Esophagus muscularis mucosa (tissue), 4 donors: Measurements from ENCODE around the gene AGBL1. TPM values are rescaled to one million over a fixed set of nuclear protein-coding genes. Genes with fewer than 3 reads are reported as not detected.

Experiments used
- DNase-seq: peaks from one replicate; pipeline ENCODE4 v3.0.0-alpha.2; 2017; ENCODE audit errors: extremely low spot score
- H3K27ac ChIP-seq, 4 donors: fragments of 200-600 bp; sonication (generic); replicated peaks in 1 of 4; 1 replicate in 3 of 4; 2 replicates in 1 of 4; pipeline ENCODE4 v1.5.1; 2016 to 2019; ENCODE audit warnings: mild to moderate bottlenecking in 1 of 4
- H3K27me3 ChIP-seq, 4 donors: fragments of 200-600 bp; sonication (generic); one replicate each; pipeline versions ENCODE4 v1.5.1 to v1.6.0; 2016 to 2019
- H3K36me3 ChIP-seq, 4 donors: fragments of 200-600 bp; sonication (generic); one replicate each; pipeline ENCODE4 v1.5.1; 2016 to 2019
- H3K4me1 ChIP-seq, 4 donors: fragments of 200-600 bp; sonication (generic); one replicate each; pipeline ENCODE4 v1.5.1; 2016 to 2019
- H3K4me3 ChIP-seq, 4 donors: fragments of 200-600 bp; sonication (generic); 1 replicate in 2 of 4; 2 replicates in 2 of 4; pipeline ENCODE4 v1.5.1; 2016 to 2019; ENCODE audit warnings: mild to moderate bottlenecking in 4 of 4, moderate library complexity in 1 of 4
- H3K9me3 ChIP-seq, 4 donors: fragments of 200-600 bp; sonication (generic); 1 replicate in 3 of 4; 2 replicates in 1 of 4; pipeline ENCODE4 v1.5.1; 2016 to 2019
- CTCF ChIP-seq, 3 experiments: fragments of 200-600 bp in 2 of 3; fragments of 450-650 bp in 1 of 3; sonication (generic) in 2 of 3; IDR thresholded peaks; one replicate each; pipeline ENCODE4 v1.5.1; 2017 to 2019; ENCODE audit warnings: antibody characterized with exemption in 3 of 3, mild to moderate bottlenecking in 2 of 3, moderate library complexity in 1 of 3
- EP300 ChIP-seq: sonication (generic); formaldehyde crosslinking; IDR thresholded peaks from one replicate; pipeline ENCODE4 v1.6.1; 2017; ENCODE audit warnings: antibody characterized with exemption
- POLR2A ChIP-seq: fragments of 450-650 bp; IDR thresholded peaks from one replicate; pipeline ENCODE4 v1.6.1; 2017; ENCODE audit warnings: antibody characterized with exemption, moderate library complexity, mild to moderate bottlenecking, low read depth
- POLR2AphosphoS5 ChIP-seq, 2 donors: sonication (generic); formaldehyde crosslinking; IDR thresholded peaks; one replicate each; pipeline ENCODE4 v1.6.1; 2017; ENCODE audit warnings: antibody characterized with exemption in 2 of 2
- WGBS: methylation state at CpG from one replicate; pipeline ENCODE4 v1.1.5; 2018; 5-methylcytosine and 5-hydroxymethylcytosine counted together
- intact Hi-C: fragments of 100-400 bp; cut with DNase I; formaldehyde crosslinking; loops from one replicate; pipeline ENCODE4 v1.15.1; 2023
- total RNA-seq, 4 donors: library from RNA; depleted of rRNA; stranded (reverse); fragments of >200 nt; gene quantifications; one replicate each; pipeline versions ENCODE4 v1.1.0 to v1.2.1, GENCODE V29; 2016

Gene AGBL1
- total RNA-seq, 4 donors from 2014 or later: 0.06 TPM; not detected in 3

- Histone ChIP-seq H3K36me3 (no peaks in the 10 kb centered on the region), H3K27ac (no peak overlapping the region), H3K9me3 (no peaks in the 10 kb centered on the region), H3K4me3 (no peak overlapping the region), H3K4me1 (peaks cover 0 to 17% (median 12%) of the 10 kb centered on the region in 4 donors), H3K27me3 (no peaks in the 10 kb centered on the region)
- intact Hi-C loops: no loop called here
- TF ChIP-seq CTCF (IDR thresholded peaks at IDR 0.05) (no peak), POLR2AphosphoS5 (IDR thresholded peaks at IDR 0.05) (no peak), EP300 (no peak), POLR2A (no peak)
- no peak for DNase-seq
- WGBS: 90% methylated on average over 3 of the region's 3 CpGs
Observed at GRCh38 chr15:86764021-86764420, 684.4 kb downstream of the AGBL1 start.

GRCh38 chr15:86765281-86765680 lies 685.6 kb downstream of the AGBL1 start:
- no peaks in the 10 kb centered on the region for H3K36me3 ChIP-seq
- TF ChIP-seq EP300 (no peak), CTCF (IDR thresholded peaks at IDR 0.05) (no peak), POLR2AphosphoS5 (IDR thresholded peaks at IDR 0.05) (no peak), POLR2A (no peak)
- 77% methylated on average over 5 of the region's 5 CpGs for WGBS
- H3K27ac ChIP-seq: no peak overlapping the region
- no peak overlapping the region for H3K4me3 ChIP-seq
- DNase-seq: no peak
- no peaks in the 10 kb centered on the region for H3K27me3 ChIP-seq
- peaks cover 0 to 5% (median 3%) of the 10 kb centered on the region in 4 donors for H3K4me1 ChIP-seq
- no peaks in the 10 kb centered on the region for H3K9me3 ChIP-seq
- intact Hi-C loops: no loop called here

- WGBS: 57% methylated on average over 3 of the region's 3 CpGs
- intact Hi-C loops: no loop called here
- H3K9me3 ChIP-seq: no peaks in the 10 kb centered on the region
- H3K27ac ChIP-seq: no peak overlapping the region
- H3K4me1 ChIP-seq: no peaks in the 10 kb centered on the region
- TF ChIP-seq POLR2AphosphoS5 (IDR thresholded peaks at IDR 0.05) (no peak), CTCF (IDR thresholded peaks at IDR 0.05) (no peak), POLR2A (no peak), EP300 (no peak)
- H3K4me3 ChIP-seq: no peak overlapping the region
- DNase-seq: no peak
- no peaks in the 10 kb centered on the region for H3K36me3 ChIP-seq
- H3K27me3 ChIP-seq: no peaks in the 10 kb centered on the region
Observed at GRCh38 chr15:86772369-86773059, 692.8 kb downstream of the AGBL1 start.

GRCh38 chr15:86773736-86774135 lies 694.1 kb downstream of the AGBL1 start:
- H3K4me1 ChIP-seq: no peaks in the 10 kb centered on the region
- H3K27me3 ChIP-seq: no peaks in the 10 kb centered on the region
- H3K4me3 ChIP-seq: no peak overlapping the region
- H3K36me3 ChIP-seq: no peaks in the 10 kb centered on the region
- no peak for TF ChIP-seq EP300
- no peak for TF ChIP-seq CTCF (IDR thresholded peaks at IDR 0.05)
- no peak for TF ChIP-seq POLR2A
- TF ChIP-seq POLR2AphosphoS5 (IDR thresholded peaks at IDR 0.05): no peak
- H3K9me3 ChIP-seq: no peaks in the 10 kb centered on the region
- WGBS: 100% methylated on average over 1 of the region's 1 CpG
- intact Hi-C loops: no loop called here
- H3K27ac ChIP-seq: no peak overlapping the region
- no peak for DNase-seq

GRCh38 chr15:86776145-86776544 lies 696.5 kb downstream of the AGBL1 start:
- Histone ChIP-seq H3K27ac (no peak overlapping the region), H3K4me1 (no peaks in the 10 kb centered on the region), H3K9me3 (no peaks in the 10 kb centered on the region), H3K4me3 (no peak overlapping the region), H3K27me3 (no peaks in the 10 kb centered on the region), H3K36me3 (no peaks in the 10 kb centered on the region)
- no peak for TF ChIP-seq CTCF (IDR thresholded peaks at IDR 0.05)
- no peak for TF ChIP-seq POLR2A
- TF ChIP-seq EP300: no peak
- TF ChIP-seq POLR2AphosphoS5 (IDR thresholded peaks at IDR 0.05): no peak
- no peak for DNase-seq
- intact Hi-C loops: no loop called here
- WGBS: 85% methylated on average over 2 of the region's 2 CpGs
